H1 (cell line): ENCODE data around the gene TPD52L1. TPM values are rescaled to one million over a fixed set of nuclear protein-coding genes. Genes with fewer than 3 reads are reported as not detected.

Experiments
- EZH2 ChIP-seq: fragments of 200-600 bp; sonication (generic); IDR thresholded peaks from 2 replicates; pipeline ENCODE4 v1.7.1; 2012; ENCODE audit warnings: low read depth, mild to moderate bottlenecking, moderate library complexity, low read length, inconsistent platforms; ENCODE audit not compliant: severe bottlenecking
- YY1 ChIP-seq: IDR thresholded peaks from 2 replicates; pipeline ENCODE4 v1.6.1; 2011; ENCODE audit warnings: low read depth, mild to moderate bottlenecking, low read length
- polyA plus RNA-seq, 7 experiments: library from polyadenylated mRNA; depleted of rRNA in 3 of 7; stranded (reverse) in 5 of 7; unstranded in 2 of 7; fragments of >200 nt in 5 of 7; fragments of 200-250 nt in 2 of 7; gene quantifications; 1 replicate in 5 of 7; 2 replicates in 1 of 7; 4 replicates in 1 of 7; pipeline versions ENCODE4 v1.2.1 to v1.2.3, GENCODE V29; 2011 to 2013; ENCODE audit warnings: missing spikeins in 2 of 7, mixed read lengths in 2 of 7
- total RNA-seq: library from RNA; stranded (reverse); fragmentation: NEBNext Ultra II Directional; extraction: Animal tissue kit (Norgen Biotek cat#: 25700); gene quantifications from 2 replicates; pipeline ENCODE4 v1.2.1, GENCODE V29; 2021

The TPD52L1 gene
- total and polyA plus RNA-seq, 2 of the 8 experiments (the other 6 are each of a cell fraction or from before 2014, with no cell fraction given), result 7.4 to 14.2 TPM

- TF ChIP-seq EZH2 (no peak), YY1 (no peak)
These were observed 79.6 kb downstream of the TPD52L1 start (continued) for GRCh38 chr6:125233202-125233601.
